PC-3 (cell line): Measurements from ENCODE around the gene PTPRN2.

Experiments used
- EZH2 ChIP-seq: fragments of 300-600 bp; sonication (generic); IDR thresholded peaks from one replicate; pipeline ENCODE4 v1.6.1; 2017; ENCODE audit warnings: antibody characterized with exemption, mild to moderate bottlenecking, low read length; ENCODE audit not compliant: unreplicated experiment
- EZH2phosphoT487 ChIP-seq: fragments of 300-600 bp; sonication (generic); IDR thresholded peaks from 2 replicates; pipeline ENCODE4 v1.6.1; 2018; ENCODE audit warnings: mild to moderate bottlenecking, antibody characterized with exemption, low read length, borderline replicate concordance
- TF ChIP-seq, protein P1 (sequence below): fragments of 300-600 bp; sonication (generic); conservative IDR thresholded peaks from 2 replicates; pipeline ENCODE4 v1.5.1; 2017; ENCODE audit warnings: antibody characterized with exemption, low read depth, mild to moderate bottlenecking, low read length

DNA sequence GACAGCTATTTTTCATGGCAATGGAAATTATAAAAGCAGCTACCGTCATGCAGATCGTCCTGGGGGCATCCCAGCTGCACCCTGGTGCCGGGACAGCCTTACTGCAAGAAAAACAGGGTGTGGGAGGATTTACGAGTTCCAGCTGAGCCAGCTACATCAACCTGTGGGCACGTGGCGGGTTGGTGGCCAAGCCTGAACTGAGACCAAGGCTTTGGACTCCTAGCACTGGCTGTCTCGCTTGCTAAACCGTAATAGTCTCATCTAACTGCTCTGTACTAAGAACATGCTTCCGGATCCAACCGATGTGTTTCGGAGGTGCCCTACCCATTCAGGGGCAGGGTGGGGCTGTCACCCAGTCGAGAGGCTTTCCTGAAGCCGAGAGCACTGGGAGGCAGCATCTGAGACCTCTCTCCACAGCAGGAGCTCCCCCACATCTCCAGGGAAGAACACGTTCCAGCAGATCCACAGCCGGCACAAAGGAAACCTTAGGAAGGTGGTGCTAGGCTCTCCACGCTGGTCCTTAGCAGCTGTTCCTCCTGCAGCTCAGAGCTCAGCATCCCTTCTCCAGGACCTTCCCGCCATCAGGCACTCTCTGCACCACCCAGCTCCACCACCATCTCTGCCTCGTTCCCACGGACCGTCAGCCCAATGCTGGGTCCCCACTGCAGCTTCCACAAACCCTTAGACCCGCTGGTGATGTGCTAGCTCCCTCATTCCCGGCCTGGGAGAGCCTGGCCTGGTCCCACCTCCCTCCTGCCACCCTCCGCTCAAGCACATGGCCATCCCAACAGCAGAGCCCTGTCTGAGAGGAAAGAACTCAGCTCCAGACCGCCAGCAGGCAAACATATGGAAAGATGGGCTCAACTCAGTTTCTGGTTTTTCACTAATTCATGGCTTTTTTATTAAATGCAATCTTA is 158.5 kb downstream of the PTPRN2 start:
- TF ChIP-seq, protein P1, sequence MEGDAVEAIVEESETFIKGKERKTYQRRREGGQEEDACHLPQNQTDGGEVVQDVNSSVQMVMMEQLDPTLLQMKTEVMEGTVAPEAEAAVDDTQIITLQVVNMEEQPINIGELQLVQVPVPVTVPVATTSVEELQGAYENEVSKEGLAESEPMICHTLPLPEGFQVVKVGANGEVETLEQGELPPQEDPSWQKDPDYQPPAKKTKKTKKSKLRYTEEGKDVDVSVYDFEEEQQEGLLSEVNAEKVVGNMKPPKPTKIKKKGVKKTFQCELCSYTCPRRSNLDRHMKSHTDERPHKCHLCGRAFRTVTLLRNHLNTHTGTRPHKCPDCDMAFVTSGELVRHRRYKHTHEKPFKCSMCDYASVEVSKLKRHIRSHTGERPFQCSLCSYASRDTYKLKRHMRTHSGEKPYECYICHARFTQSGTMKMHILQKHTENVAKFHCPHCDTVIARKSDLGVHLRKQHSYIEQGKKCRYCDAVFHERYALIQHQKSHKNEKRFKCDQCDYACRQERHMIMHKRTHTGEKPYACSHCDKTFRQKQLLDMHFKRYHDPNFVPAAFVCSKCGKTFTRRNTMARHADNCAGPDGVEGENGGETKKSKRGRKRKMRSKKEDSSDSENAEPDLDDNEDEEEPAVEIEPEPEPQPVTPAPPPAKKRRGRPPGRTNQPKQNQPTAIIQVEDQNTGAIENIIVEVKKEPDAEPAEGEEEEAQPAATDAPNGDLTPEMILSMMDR: no peak
- no peak for TF ChIP-seq EZH2
- TF ChIP-seq EZH2phosphoT487: no peak
